Neural crest cell (in vitro differentiated cells): ENCODE measurements around the gene GPR63. TPM values are rescaled to one million over a fixed set of nuclear protein-coding genes. Genes with fewer than 3 reads are reported as not detected.

ENCODE experiments used
- DNase-seq: peaks from one replicate; pipeline ENCODE4 v3.0.0; 2021; ENCODE audit warnings: low read depth, mixed read lengths, low spot score
- H3K27ac Mint-ChIP-seq: one replicate; pipeline ENCODE4 v1.8.0; 2021; ENCODE audit warnings: mild to moderate bottlenecking, mixed read lengths; ENCODE audit not compliant: unreplicated experiment
- H3K27me3 Mint-ChIP-seq: 2 replicates; pipeline ENCODE4 v1.8.0; 2021; ENCODE audit warnings: low read depth, mild to moderate bottlenecking, mixed read lengths
- H3K36me3 Mint-ChIP-seq: 2 replicates; pipeline ENCODE4 v1.8.0; 2021; ENCODE audit warnings: low read depth, mild to moderate bottlenecking, mixed read lengths
- H3K4me1 Mint-ChIP-seq: 2 replicates; pipeline ENCODE4 v1.8.0; 2021; ENCODE audit warnings: mixed read lengths
- H3K4me3 Mint-ChIP-seq: one replicate; pipeline ENCODE4 v1.8.0; 2021; ENCODE audit warnings: mild to moderate bottlenecking, mixed read lengths
- H3K9me3 Mint-ChIP-seq: 2 replicates; pipeline ENCODE4 v1.8.0; 2021; ENCODE audit warnings: mixed read lengths
- CTCF ChIP-seq: fragments of 200-600 bp; sonication (generic); conservative IDR thresholded peaks from 2 replicates; pipeline ENCODE4 v1.5.0; 2021; ENCODE audit warnings: antibody characterized with exemption, mild to moderate bottlenecking
- total RNA-seq: library from RNA; stranded (reverse); gene quantifications from 2 replicates; pipeline ENCODE4 v1.2.1, GENCODE V29; 2021

GPR63 gene
- total RNA-seq, 1 donor from 2014 or later = 6.0 TPM

GRCh38 chr6:96872976-96873375, 35.7 kb upstream of the GPR63 start:
- H3K36me3 Mint-ChIP-seq = no peaks in the 10 kb centered on the region
- H3K4me3 Mint-ChIP-seq = no peak overlapping the region
- H3K9me3 Mint-ChIP-seq = no peaks in the 10 kb centered on the region
- no peaks in the 10 kb centered on the region for H3K27me3 Mint-ChIP-seq
- DNase-seq = no peak
- H3K27ac Mint-ChIP-seq = no peak overlapping the region
- no peak for TF ChIP-seq CTCF
- no peaks in the 10 kb centered on the region for H3K4me1 Mint-ChIP-seq

- H3K9me3 Mint-ChIP-seq = no peaks in the 10 kb centered on the region
Observed at GRCh38 chr6:96865055-96865405, 27.8 kb upstream of the GPR63 start.

GRCh38 chr6:96864216-96865054, 27.2 kb upstream of the GPR63 start:
- H3K9me3 Mint-ChIP-seq = no peaks in the 10 kb centered on the region
- no peak overlapping the region for H3K27ac Mint-ChIP-seq
- TF ChIP-seq CTCF = no peak
- no peak overlapping the region for H3K4me3 Mint-ChIP-seq
- DNase-seq = no peak
- no peaks in the 10 kb centered on the region for H3K4me1 Mint-ChIP-seq
- peaks cover under 1% of the 10 kb centered on the region for H3K36me3 Mint-ChIP-seq
- H3K27me3 Mint-ChIP-seq = peaks cover 3% of the 10 kb centered on the region

More at GRCh38 chr6:96865055-96865405, 27.8 kb upstream of the GPR63 start:
- Mint-ChIP-seq H3K27ac (no peak overlapping the region), H3K27me3 (peaks cover 3% of the 10 kb centered on the region), H3K36me3 (no peaks in the 10 kb centered on the region), H3K4me3 (no peak overlapping the region), H3K4me1 (no peaks in the 10 kb centered on the region)
- TF ChIP-seq CTCF = no peak
- DNase-seq = no peak

GRCh38 chr6:96862560-96862959, 25.3 kb upstream of the GPR63 start:
- H3K9me3 Mint-ChIP-seq = no peaks in the 10 kb centered on the region
- DNase-seq = no peak
- no peak overlapping the region for H3K4me3 Mint-ChIP-seq
- H3K4me1 Mint-ChIP-seq = no peaks in the 10 kb centered on the region
- no peak overlapping the region for H3K27ac Mint-ChIP-seq
- H3K27me3 Mint-ChIP-seq = peaks cover 3% of the 10 kb centered on the region
- no peak for TF ChIP-seq CTCF
- peaks cover 2% of the 10 kb centered on the region for H3K36me3 Mint-ChIP-seq

GRCh38 chr6:96861588-96861987, 24.3 kb upstream of the GPR63 start:
- H3K4me3 Mint-ChIP-seq = no peak overlapping the region

More at GRCh38 chr6:96861588-96861987, 24.3 kb upstream of the GPR63 start:
- Mint-ChIP-seq H3K27ac (no peak overlapping the region), H3K36me3 (peaks cover 2% of the 10 kb centered on the region), H3K9me3 (no peaks in the 10 kb centered on the region), H3K27me3 (peaks cover 3% of the 10 kb centered on the region), H3K4me1 (no peaks in the 10 kb centered on the region)
- DNase-seq = no peak
- TF ChIP-seq CTCF = no peak
